Airway epithelial cell (primary cell): ENCODE measurements around the gene CACNA1S. TPM values are rescaled to one million over a fixed set of nuclear protein-coding genes. Genes with fewer than 3 reads are reported as not detected.

Source experiments
- total RNA-seq: library from RNA; depleted of rRNA; stranded (reverse); fragments of >200 nt; gene quantifications from 2 replicates; pipeline ENCODE4 v1.2.3, GENCODE V29; 2015

CACNA1S gene
- total RNA-seq: not detected in 2 replicates

GRCh38 chr1:201112173-201112731 is at the start of gene CACNA1S:
CACNA1S (minus strand) TSS chr1:201112426; CDS start chr1:201112339, 87 bp downstream.

GRCh38 chr1:201154389-201155165 is 42.4 kb upstream of the CACNA1S start, which contains the start of gene TMEM9:
TMEM9 (minus strand) TSS chr1:201154474; CDS start chr1:201153923, 551 bp downstream.

DNA sequence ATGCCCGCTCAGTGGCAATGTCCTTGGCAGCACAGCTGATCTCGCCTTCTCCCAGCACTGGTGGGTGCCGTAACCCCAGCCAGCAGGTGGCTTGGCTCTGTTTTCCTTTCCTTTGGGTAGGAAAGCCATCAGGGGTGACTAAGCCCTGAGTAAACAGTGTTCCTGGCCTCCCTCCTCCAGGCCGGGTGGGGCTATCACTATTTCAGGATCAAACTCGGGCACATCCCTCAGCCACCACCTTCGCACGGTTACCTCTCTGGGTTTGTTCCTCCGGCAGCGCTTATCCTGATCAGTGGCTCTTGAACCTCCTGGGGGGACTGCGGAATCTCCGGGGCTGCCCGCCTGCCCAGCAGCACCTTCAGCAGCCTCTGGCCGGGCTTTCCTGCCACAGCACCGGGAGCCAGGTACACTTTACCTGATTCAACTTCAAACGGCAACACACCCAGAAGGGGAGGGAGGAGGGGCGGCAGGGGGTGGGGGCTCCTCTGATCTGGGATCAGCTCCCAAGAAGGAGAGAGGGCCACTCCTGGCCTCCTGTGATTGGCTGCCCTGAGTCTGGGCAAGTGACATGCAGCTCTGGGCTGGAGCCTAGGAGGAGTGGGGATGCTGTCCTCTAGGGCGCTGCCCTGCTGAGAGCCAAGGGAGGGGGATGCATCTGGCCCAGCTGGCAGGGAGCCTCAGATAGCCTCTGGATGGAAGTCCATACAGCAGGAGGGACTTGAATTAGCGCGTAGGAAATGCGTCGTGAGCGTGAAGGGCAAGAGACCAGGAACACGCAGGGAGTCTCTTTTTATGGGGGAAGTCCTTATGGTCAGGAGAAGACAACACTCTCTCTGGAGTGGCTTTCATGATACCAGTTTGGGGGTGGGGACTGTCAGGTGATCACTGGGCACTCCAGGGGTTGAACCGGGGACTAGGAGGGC is 14.9 kb upstream of the CACNA1S start, which contains the start of gene ASCL5:
Gene ASCL5 (minus strand): TSS at position 353 of the 923 bp plus-strand sequence. CDS start 11,812 bp downstream, outside the sequence.

DNA sequence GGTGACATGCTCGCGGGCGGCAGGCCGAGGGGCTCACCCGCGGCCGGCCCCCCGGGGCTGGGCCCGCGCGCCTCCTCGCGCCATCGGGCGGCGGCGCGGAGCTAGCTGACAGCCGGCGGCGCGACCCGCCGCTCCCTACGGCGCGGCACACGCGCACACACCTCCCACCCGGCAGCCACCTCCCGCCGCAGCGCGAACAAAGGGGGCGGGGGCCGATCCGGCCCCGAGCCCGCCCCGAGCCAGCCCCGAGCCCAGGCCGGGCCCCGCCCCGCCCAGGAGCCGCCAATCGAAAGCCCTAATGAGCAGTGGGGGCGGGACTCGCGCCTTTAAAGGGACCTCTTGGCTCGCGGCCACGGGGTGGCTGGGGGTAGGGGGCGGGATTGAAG is 88.7 kb downstream of the CACNA1S start, which contains the start of gene KIF21B:
Gene KIF21B (minus strand): TSS at position 198 of the 386 bp plus-strand sequence. CDS start 331 bp downstream, outside the sequence.

Other genes with a start within 250 kb of the CACNA1S start
- gene GPR25, start 239.4 kb downstream of the CACNA1S start, total RNA-seq: not detected in 2 replicates
- gene INAVA, start 217.5 kb downstream of the CACNA1S start, total RNA-seq: 72.1 and 84.0 TPM in 2 replicates
- gene KIF21B, start 88.7 kb downstream of the CACNA1S start, total RNA-seq: 0.56 and 0.65 TPM in 2 replicates
- not detected in 2 replicates for gene ASCL5, start 14.8 kb upstream of the CACNA1S start, total RNA-seq
- gene TMEM9, start 42.0 kb upstream of the CACNA1S start, total RNA-seq: 96.3 and 96.7 TPM in 2 replicates
- not detected in 2 replicates for gene IGFN1, start 78.4 kb upstream of the CACNA1S start, total RNA-seq
- 256 and 357 TPM in 2 replicates for gene PKP1, start 171.1 kb upstream of the CACNA1S start, total RNA-seq